H1 (cell line): ENCODE measurements around the gene SSTR3.

ENCODE experiments used
- BCL11A ChIP-seq, 2 experiments: IDR thresholded peaks; one replicate each; pipeline ENCODE4 v1.6.1; 2011; ENCODE audit warnings: low read depth in 2 of 2, low read length in 2 of 2, mild to moderate bottlenecking in 2 of 2
- RAD21 ChIP-seq, 2 experiments: IDR thresholded peaks in 1 of 2; conservative IDR thresholded peaks in 1 of 2; 2 replicates each; pipeline ENCODE4 v1.6.1; 2011; ENCODE audit warnings: low read depth in 2 of 2, low read length in 2 of 2, improper control_type of control experiment in 1 of 2, inconsistent platforms in 1 of 2, mild to moderate bottlenecking in 1 of 2, moderate library complexity in 1 of 2

DNA sequence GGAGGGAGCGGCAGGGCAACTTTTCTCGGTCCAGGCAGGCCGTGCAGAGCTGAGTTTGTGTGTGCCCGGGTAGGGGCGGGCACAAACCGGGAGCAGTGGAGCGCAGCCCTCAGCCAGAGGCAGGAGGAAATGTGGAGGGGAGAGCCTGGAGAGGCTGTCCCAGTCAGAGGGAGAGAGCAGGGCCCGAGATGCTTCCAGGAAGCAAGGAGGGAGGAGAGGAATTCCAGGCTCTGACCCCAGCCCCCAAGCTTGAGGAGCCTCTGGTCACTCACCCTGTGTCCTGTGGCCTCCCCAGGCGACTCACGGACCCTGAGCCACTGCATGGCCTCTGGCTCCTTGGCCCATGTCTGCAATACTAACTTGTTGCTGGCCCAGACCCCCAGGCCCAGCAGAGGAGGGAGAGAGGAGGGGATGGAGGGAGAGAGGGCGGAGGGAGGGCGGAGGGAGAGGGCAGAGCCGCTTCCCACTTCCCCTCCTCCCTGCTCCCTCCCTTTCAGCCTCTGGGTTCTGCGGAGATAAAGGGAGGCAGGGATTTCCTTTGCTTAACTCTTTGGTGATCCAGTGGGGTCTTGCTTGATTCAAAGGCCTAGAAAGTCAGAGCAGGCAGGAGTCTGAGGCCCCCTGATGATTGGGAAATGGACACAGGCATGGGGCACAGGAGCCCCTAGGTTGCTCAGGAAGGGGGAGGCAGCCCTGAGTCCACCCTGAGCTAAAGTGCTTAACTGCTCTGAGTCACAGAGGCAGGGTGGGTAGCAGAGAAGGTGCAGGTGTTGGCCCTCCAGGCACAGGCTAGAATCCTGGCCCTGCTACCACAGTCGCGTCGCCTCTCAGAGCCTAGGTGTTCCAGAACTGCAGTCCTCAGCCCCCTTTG is 24.2 kb downstream of the SSTR3 start, which contains the start of gene C1QTNF6:
- TF ChIP-seq RAD21 (IDR thresholded peaks at IDR 0.05 in 1 of 2, conservative IDR thresholded peaks at IDR 0.05 in 1 of 2; ENCODE audit: low read depth in 2 of 2, low read length in 2 of 2) (no peak; a peak in 1 of 4 replicates), BCL11A (IDR thresholded peaks at IDR 0.05; ENCODE audit: low read depth in 2 of 2, low read length in 2 of 2) (no peak)
